Body of pancreas (tissue), 4 donors: ENCODE results near the gene KIAA1614. TPM values are rescaled to one million over a fixed set of nuclear protein-coding genes. Genes with fewer than 3 reads are reported as not detected.

Experiments
- ATAC-seq: fragments of 150-250 bp; one replicate; pipeline ENCODE4 v1.9.1; 2016
- DNase-seq, 4 donors: peaks; one replicate each; pipeline ENCODE4 v3.0.0-alpha.2; 2019
- H3K27ac ChIP-seq, 4 donors: fragments of 200-600 bp; sonication (generic); 1 replicate in 3 of 4; 2 replicates in 1 of 4; pipeline versions ENCODE4 v1.5.1 to v1.6.1; 2016 to 2019; ENCODE audit warnings: mild to moderate bottlenecking in 1 of 4, mixed read lengths in 1 of 4, moderate library complexity in 1 of 4
- H3K27me3 ChIP-seq, 2 donors: fragments of 200-600 bp; sonication (generic); one replicate each; pipeline ENCODE4 v1.6.0; 2016; ENCODE audit warnings: mild to moderate bottlenecking in 1 of 2
- H3K36me3 ChIP-seq, 2 donors: fragments of 200-600 bp; sonication (generic); replicated peaks in 1 of 2; 2 replicates each; pipeline ENCODE4 v1.5.1; 2016; ENCODE audit warnings: low read depth in 2 of 2; ENCODE audit not compliant: insufficient read depth in 1 of 2
- H3K4me1 ChIP-seq: fragments of 200-600 bp; sonication (generic); one replicate; pipeline ENCODE4 v1.6.0; 2016
- H3K4me3 ChIP-seq, 2 donors: fragments of 200-600 bp; sonication (generic); 1 replicate in 1 of 2; 2 replicates in 1 of 2; pipeline ENCODE4 v1.5.1; 2016 to 2019
- H3K9me3 ChIP-seq, 3 donors: fragments of 200-600 bp; sonication (generic); 1 replicate in 2 of 3; 2 replicates in 1 of 3; pipeline ENCODE4 v1.5.1; 2016
- POLR2A ChIP-seq, 3 donors: fragments of 450-650 bp; IDR thresholded peaks; one replicate each; pipeline ENCODE4 v1.6.1; 2016; ENCODE audit warnings: antibody characterized with exemption in 3 of 3, mild to moderate bottlenecking in 2 of 3
- WGBS, 2 donors: methylation state at CpG; one replicate each; pipeline ENCODE4 v1.1.5; 2017; 5-methylcytosine and 5-hydroxymethylcytosine counted together
- intact Hi-C: fragments of 100-400 bp; cut with DNase I; formaldehyde crosslinking; loops from one replicate; pipeline ENCODE4 v1.15.1; 2023
- total RNA-seq, 2 donors: library from RNA; depleted of rRNA; stranded (reverse); fragments of >200 nt; gene quantifications; one replicate each; pipeline ENCODE4 v1.1.0, GENCODE V29; 2016
- TF ChIP-seq, protein P1 (sequence below), 7 experiments: fragments of 450-650 bp in 4 of 7; fragments of 200-600 bp in 3 of 7; sonication (generic) in 3 of 7; IDR thresholded peaks; one replicate each; pipeline ENCODE4 v1.5.1; 2016 to 2019; ENCODE audit warnings: antibody characterized with exemption in 7 of 7

Gene KIAA1614
- total RNA-seq, 2 donors from 2014 or later, result 0.52 to 4.3 TPM

DNA sequence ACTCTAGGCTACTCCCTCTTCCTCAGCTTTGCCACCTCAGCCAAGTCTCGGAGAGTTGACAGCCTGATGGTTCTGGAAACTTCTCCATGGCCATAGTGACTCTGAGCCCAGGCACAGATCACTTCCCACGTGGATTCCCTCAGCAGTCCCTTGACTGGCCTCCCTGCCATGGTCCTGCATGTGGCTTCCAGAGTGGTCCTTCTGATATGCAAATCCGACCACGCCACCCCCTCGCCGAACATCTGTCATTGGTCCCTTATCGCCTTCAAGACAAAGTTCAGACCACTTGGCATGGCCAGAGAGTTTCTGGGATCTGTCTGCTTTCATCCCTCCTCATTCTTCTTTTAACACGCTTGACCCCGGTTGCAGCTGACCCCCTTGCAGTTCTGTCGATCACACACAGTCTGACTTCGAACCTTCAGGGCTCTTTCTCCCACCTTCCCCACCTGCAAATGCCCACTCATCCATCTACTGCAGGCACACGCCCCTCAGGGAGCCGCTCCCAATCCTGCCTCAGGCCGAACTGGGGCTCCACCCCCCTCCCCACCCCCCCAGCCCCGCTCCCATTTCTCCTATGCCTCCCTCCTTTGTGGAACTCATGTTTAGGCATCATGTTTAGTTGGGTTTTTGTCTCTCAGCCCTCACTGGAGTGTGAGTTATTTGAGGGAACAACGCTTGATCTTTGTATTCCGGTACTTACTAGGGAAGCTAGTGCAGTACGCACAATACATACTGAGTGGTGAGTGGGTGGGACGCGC, 29.0 kb downstream of the KIAA1614 start:
- Histone ChIP-seq H3K4me1 (no peaks in the 10 kb centered on the region), H3K4me3 (no peak overlapping the region), H3K27me3 (no peaks in the 10 kb centered on the region), H3K36me3 (no peaks in the 10 kb centered on the region), H3K9me3 (no peaks in the 10 kb centered on the region), H3K27ac (no peak overlapping the region)
- intact Hi-C loops, result no loop called here
- no peak for DNase-seq
- WGBS, 2 donors, result 73 to 77% methylated on average over 19 to 20 of the region's 20 CpGs
- ATAC-seq, result no peak
- no peak for TF ChIP-seq POLR2A (IDR thresholded peaks at IDR 0.05)
- TF ChIP-seq, protein P1, sequence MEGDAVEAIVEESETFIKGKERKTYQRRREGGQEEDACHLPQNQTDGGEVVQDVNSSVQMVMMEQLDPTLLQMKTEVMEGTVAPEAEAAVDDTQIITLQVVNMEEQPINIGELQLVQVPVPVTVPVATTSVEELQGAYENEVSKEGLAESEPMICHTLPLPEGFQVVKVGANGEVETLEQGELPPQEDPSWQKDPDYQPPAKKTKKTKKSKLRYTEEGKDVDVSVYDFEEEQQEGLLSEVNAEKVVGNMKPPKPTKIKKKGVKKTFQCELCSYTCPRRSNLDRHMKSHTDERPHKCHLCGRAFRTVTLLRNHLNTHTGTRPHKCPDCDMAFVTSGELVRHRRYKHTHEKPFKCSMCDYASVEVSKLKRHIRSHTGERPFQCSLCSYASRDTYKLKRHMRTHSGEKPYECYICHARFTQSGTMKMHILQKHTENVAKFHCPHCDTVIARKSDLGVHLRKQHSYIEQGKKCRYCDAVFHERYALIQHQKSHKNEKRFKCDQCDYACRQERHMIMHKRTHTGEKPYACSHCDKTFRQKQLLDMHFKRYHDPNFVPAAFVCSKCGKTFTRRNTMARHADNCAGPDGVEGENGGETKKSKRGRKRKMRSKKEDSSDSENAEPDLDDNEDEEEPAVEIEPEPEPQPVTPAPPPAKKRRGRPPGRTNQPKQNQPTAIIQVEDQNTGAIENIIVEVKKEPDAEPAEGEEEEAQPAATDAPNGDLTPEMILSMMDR (IDR thresholded peaks at IDR 0.05), result no peak

DNA sequence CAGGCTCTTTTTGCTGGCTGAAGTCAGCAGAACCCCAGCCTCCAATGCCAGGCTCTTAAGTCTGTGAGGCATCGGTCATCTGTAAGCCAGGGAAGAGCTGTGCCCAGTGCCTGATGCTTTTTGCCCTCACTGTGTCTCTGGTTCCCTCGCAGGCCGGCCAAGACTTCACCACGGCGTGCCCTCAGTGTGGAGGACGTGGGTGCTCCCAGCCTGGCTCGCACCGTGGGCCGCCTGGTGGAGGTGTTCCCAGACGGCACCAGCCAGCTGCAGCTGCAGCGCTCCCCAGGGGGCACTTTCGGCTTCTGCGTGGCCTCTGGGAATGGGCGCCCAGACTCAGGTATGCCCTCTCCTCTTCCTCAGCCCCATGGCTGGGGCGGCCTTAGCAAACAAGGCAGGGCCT, 32.5 kb downstream of the KIAA1614 start:
- DNase-seq (no peak), ATAC-seq (no peak)
- Histone ChIP-seq H3K4me3 (no peak overlapping the region), H3K9me3 (no peaks in the 10 kb centered on the region), H3K27me3 (no peaks in the 10 kb centered on the region), H3K36me3 (no peaks in the 10 kb centered on the region), H3K4me1 (no peaks in the 10 kb centered on the region), H3K27ac (no peak overlapping the region)
- WGBS, 2 donors, result 83 to 87% methylated on average over 3 to 9 of the region's 15 CpGs
- intact Hi-C loops, result no loop called here
- TF ChIP-seq, protein P1 (IDR thresholded peaks at IDR 0.05), result no peak
- TF ChIP-seq POLR2A (IDR thresholded peaks at IDR 0.05), result no peak

DNA sequence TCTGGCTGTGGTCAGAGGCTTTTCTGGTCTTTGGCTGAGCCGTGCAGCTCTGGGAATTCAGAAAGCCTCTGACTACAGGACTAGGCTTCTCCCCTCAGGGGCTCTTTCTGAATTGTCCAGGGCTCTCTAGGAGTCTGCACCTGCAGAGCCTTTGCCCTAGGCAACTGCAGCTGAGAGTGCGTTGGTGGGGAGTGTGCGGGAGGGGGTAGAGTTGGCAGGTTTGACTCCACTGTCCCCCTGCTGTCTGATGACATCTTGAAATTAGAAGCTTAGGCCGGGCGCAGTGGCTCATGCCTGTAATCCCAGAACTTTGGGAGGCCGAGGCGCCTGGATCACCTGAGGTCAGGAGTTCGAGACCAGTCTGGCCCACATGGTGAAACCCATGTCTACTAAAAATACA, 32.9 kb downstream of the KIAA1614 start:
- TF ChIP-seq, protein P1 (IDR thresholded peaks at IDR 0.05), result no peak
- TF ChIP-seq POLR2A (IDR thresholded peaks at IDR 0.05), result no peak
- Histone ChIP-seq H3K36me3 (no peaks in the 10 kb centered on the region), H3K27me3 (no peaks in the 10 kb centered on the region), H3K4me3 (no peak overlapping the region), H3K27ac (no peak overlapping the region), H3K9me3 (no peaks in the 10 kb centered on the region), H3K4me1 (no peaks in the 10 kb centered on the region)
- 88 to 97% methylated on average over 6 to 8 of the region's 8 CpGs for WGBS, 2 donors
- intact Hi-C loops, result no loop called here
- no peak for DNase-seq
- ATAC-seq, result no peak

DNA sequence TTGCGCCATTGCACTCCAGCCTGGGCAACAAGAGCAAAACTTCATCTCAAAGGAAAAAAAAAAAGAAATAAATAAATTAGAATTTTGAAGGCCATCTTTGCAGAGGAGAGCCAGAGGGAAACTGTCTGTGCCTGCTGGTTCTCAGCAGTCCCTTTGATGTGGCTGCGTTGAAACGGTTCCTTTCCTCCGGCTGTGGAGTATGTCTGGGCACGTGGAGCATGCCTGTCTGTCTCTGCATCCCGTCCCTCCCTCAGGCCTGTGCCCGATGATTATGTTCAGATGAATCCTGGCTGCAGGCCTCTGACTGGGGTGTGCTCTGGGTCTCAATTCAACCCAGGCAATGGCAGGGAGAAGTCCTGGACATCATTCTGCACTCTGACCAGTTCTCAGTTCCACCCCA, 33.4 kb downstream of the KIAA1614 start:
- H3K4me1 ChIP-seq, result no peaks in the 10 kb centered on the region
- no peak for TF ChIP-seq POLR2A (IDR thresholded peaks at IDR 0.05)
- TF ChIP-seq, protein P1 (IDR thresholded peaks at IDR 0.05), result no peak
- no peaks in the 10 kb centered on the region for H3K9me3 ChIP-seq
- intact Hi-C loops, result no loop called here
- no peaks in the 10 kb centered on the region for H3K36me3 ChIP-seq
- no peak for DNase-seq
- WGBS, 2 donors, result 90 to 93% methylated on average over 7 of the region's 7 CpGs
- H3K27me3 ChIP-seq, result no peaks in the 10 kb centered on the region
- no peak overlapping the region for H3K4me3 ChIP-seq
- no peak for ATAC-seq
- no peak overlapping the region for H3K27ac ChIP-seq
